PC-9 (cell line): ENCODE results near the gene ASXL1.

Experiments used
- CTCF ChIP-seq: fragments of 200-600 bp; sonication (generic); conservative IDR thresholded peaks from 2 replicates; pipeline ENCODE4 v1.6.1; 2017; ENCODE audit warnings: mixed run types, antibody characterized with exemption, mild to moderate bottlenecking, moderate library complexity
- EZH2 ChIP-seq: fragments of 200-600 bp; sonication (generic); IDR thresholded peaks from 2 replicates; pipeline ENCODE4 v1.8.0; 2017; ENCODE audit warnings: antibody characterized with exemption, low read depth

GRCh38 chr20:32482442-32483261 lies 124.5 kb downstream of the ASXL1 start:
- TF ChIP-seq CTCF = no peak
- no peak for TF ChIP-seq EZH2
